ENCODE data around the gene PCDHGB5.

- TF ChIP-seq, protein P1, sequence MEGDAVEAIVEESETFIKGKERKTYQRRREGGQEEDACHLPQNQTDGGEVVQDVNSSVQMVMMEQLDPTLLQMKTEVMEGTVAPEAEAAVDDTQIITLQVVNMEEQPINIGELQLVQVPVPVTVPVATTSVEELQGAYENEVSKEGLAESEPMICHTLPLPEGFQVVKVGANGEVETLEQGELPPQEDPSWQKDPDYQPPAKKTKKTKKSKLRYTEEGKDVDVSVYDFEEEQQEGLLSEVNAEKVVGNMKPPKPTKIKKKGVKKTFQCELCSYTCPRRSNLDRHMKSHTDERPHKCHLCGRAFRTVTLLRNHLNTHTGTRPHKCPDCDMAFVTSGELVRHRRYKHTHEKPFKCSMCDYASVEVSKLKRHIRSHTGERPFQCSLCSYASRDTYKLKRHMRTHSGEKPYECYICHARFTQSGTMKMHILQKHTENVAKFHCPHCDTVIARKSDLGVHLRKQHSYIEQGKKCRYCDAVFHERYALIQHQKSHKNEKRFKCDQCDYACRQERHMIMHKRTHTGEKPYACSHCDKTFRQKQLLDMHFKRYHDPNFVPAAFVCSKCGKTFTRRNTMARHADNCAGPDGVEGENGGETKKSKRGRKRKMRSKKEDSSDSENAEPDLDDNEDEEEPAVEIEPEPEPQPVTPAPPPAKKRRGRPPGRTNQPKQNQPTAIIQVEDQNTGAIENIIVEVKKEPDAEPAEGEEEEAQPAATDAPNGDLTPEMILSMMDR (IDR thresholded peaks at IDR 0.05) = no peak
- TF ChIP-seq POLR2A (IDR thresholded peaks at IDR 0.05) (no peak), POLR2AphosphoS5 (IDR thresholded peaks at IDR 0.05; ENCODE audit: insufficient read depth in 1 of 2, low read depth in 1 of 2) (no peak)
These were observed 5.6 kb downstream of the PCDHGB5 start for GRCh38 chr5:141403387-141403786.
